GM13976 (cell line): ENCODE measurements around the gene FGFR1OP2.

Experiments
- DNase-seq: peaks from one replicate; pipeline ENCODE4 v3.0.0; 2012; ENCODE audit warnings: low spot score
- in situ Hi-C: fragments of 300-500 bp; cut with MboI; formaldehyde crosslinking; loops from one replicate; pipeline ENCODE4 v1.12.0; 2022; ENCODE audit warnings: low sequenced_read_pairs, mixed read lengths, inconsistent platforms; ENCODE audit not compliant: unreplicated experiment
- TF ChIP-seq, protein P1 (sequence below): IDR thresholded peaks from 2 replicates; pipeline ENCODE4 v1.5.1; 2012; ENCODE audit warnings: borderline replicate concordance, mild to moderate bottlenecking; ENCODE audit not compliant: insufficient read depth; ENCODE audit errors: extremely low read depth, missing control alignments, control extremely low read depth

The FGFR1OP2 gene

GRCh38 chr12:26995706-26996105 lies 57.4 kb downstream of the FGFR1OP2 start:
- in situ Hi-C loops: no loop called here
- TF ChIP-seq, protein P1, sequence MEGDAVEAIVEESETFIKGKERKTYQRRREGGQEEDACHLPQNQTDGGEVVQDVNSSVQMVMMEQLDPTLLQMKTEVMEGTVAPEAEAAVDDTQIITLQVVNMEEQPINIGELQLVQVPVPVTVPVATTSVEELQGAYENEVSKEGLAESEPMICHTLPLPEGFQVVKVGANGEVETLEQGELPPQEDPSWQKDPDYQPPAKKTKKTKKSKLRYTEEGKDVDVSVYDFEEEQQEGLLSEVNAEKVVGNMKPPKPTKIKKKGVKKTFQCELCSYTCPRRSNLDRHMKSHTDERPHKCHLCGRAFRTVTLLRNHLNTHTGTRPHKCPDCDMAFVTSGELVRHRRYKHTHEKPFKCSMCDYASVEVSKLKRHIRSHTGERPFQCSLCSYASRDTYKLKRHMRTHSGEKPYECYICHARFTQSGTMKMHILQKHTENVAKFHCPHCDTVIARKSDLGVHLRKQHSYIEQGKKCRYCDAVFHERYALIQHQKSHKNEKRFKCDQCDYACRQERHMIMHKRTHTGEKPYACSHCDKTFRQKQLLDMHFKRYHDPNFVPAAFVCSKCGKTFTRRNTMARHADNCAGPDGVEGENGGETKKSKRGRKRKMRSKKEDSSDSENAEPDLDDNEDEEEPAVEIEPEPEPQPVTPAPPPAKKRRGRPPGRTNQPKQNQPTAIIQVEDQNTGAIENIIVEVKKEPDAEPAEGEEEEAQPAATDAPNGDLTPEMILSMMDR: no peak
- DNase-seq: no peak

DNA sequence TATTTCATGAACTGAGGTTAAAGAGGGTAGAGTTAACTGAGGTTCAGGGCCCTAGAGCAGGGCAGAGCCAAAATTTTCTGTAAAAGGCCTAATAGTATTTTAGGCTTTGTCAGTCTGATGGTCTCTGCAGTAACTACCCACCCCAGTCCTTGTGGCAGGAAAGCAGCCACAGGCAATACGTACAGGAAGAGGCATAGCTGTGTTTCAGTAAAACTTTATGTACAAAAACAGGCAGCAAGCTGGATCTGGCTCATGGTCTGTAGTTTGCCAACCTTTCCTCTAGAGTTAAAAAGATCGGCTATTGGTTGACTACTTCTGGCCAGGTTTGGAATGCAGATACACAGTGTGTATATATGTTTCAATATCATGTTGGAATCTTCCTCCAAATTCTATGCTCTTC lies 58.7 kb downstream of the FGFR1OP2 start:
- in situ Hi-C loops: no loop called here
- TF ChIP-seq, protein P1: no peak
- DNase-seq: no peak

DNA sequence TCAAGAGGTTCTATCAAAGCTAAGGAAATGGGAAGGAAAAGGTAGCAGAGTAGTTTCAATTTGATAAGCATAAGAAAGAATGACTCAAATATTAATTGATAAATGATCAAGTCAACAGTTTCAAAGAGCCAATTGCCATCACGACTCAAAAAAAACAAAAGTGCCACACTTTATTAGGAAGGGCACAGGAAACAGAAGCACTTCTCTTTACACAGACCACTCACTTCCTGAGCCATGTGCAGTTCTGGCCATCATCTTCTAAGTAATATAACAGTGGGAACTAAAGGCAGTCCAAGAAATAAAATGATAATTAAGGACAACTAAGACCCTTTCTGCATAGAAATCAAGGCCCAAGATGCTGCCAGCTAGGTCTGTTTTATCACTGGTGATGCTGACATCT lies 62.7 kb downstream of the FGFR1OP2 start:
- no peak for DNase-seq
- in situ Hi-C loops: no loop called here
- TF ChIP-seq, protein P1: no peak

DNA sequence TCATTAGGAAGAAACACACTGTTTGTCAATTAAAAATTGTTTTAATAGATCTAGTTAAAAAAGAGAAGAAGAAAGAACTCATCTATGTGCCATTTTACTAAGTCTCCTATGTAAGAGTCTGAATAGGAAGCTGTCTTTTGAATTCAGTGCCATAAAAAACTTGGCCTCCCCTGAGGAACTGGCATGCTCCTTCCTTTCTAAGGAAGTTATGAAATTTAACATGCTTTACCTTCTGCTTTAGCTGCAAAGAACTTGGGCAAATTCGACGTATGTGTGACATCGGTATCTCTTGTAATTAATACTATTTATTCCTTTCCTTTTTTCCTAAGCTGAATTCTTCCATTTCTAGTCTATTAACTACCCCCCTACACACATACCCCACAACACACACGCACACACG lies 63.4 kb downstream of the FGFR1OP2 start:
- TF ChIP-seq, protein P1: no peak
- in situ Hi-C loops: no loop called here
- DNase-seq: no peak

GRCh38 chr12:27002141-27002540 lies 63.9 kb downstream of the FGFR1OP2 start:
- TF ChIP-seq, protein P1: no peak
- DNase-seq: no peak
- in situ Hi-C loops: no loop called here

DNA sequence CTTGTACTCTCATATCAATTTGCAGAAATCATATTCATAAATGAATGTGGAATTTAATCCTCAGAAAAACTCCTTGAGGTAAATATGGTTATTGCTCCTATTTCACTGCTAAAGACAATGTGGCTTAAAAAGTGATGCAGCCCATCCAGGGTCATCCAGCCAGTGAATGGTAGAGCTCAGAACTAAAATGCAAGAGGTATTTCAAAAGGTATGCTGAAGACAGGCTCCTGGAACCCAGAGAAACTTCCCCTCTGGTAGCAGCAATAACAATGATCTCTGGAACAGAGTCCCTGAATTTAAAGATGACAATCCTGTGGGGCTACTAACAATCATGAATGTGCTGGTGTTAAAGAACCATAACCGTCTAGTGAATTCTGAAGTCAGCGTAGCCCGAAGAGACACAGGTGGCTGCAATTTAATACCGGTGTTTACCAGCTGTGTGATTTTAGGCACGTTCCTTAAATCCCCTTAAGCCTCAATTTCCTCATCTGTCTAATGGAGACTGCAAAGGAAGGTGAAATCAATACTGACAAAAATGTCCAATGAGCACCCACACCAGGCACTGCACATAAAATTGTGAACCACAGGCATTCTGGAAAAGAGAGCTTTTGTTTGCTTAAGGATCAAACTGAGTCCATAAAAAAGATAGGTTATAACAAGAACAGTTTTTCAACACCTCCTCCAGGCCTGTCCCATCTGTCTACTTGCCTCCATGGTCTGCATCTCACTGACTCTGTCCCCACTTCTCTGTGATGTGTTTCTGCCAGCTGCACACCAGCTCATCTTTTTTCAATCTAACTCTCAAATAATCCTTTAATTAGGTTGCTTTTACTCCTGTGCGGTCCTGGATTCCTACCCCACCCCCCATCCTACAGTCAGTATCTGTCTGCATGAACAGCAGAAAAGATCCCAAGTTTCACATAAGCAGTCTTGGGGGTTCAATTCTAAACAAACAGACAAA lies 65.4 kb downstream of the FGFR1OP2 start:
- DNase-seq: no peak
- in situ Hi-C loops: no loop called here
- TF ChIP-seq, protein P1: no peak
